Activated CD8-positive, alpha-beta memory T cell treated with anti-CD3 and anti-CD28 coated beads, Interleukin-2, amount 10 ng/mL, durations not matched to agents 7 days and 5 days (primary cell): ENCODE measurements around the gene MTHFD1L. TPM values are rescaled to one million over a fixed set of nuclear protein-coding genes. Genes with fewer than 3 reads are reported as not detected.

Experiments
- ATAC-seq: fragments of 150-1000 bp; cut with Tn5 transposase; one replicate; pipeline ENCODE4 v1.10.0; 2021; ENCODE audit warnings: moderate library complexity
- CTCF ChIA-PET: fragments of 350-600 bp; sonication (Branson Sonifier 250); formaldehyde crosslinking; loops from one replicate; lab custom pipeline; 2021; ENCODE audit warnings: antibody characterized with exemption; lab: Charles Lee
- DNase-seq: peaks from one replicate; pipeline ENCODE4 v3.0.0-alpha.2; 2020
- H3K27ac Mint-ChIP-seq: one replicate; pipeline ENCODE4 v1.8.0; 2021; ENCODE audit warnings: mild to moderate bottlenecking, mixed read lengths
- H3K27me3 Mint-ChIP-seq: one replicate; pipeline ENCODE4 v1.8.0; 2021; ENCODE audit warnings: mixed read lengths
- H3K36me3 Mint-ChIP-seq: one replicate; pipeline ENCODE4 v1.8.0; 2021; ENCODE audit warnings: mild to moderate bottlenecking, mixed read lengths
- H3K4me1 Mint-ChIP-seq: one replicate; pipeline ENCODE4 v1.8.0; 2021; ENCODE audit warnings: mixed read lengths
- H3K4me3 Mint-ChIP-seq: one replicate; pipeline ENCODE4 v1.8.0; 2021; ENCODE audit warnings: mild to moderate bottlenecking, moderate library complexity, mixed read lengths
- H3K9me3 Mint-ChIP-seq: one replicate; pipeline ENCODE4 v1.8.0; 2022; ENCODE audit warnings: low read depth, mixed read lengths
- total RNA-seq, 2 experiments: library from RNA; stranded (reverse); gene quantifications; one replicate each; pipeline ENCODE4 v1.2.3, GENCODE V29; 2021

MTHFD1L gene
- total RNA-seq, 2 experiments from 2014 or later: 54.1 to 82.8 TPM

DNA sequence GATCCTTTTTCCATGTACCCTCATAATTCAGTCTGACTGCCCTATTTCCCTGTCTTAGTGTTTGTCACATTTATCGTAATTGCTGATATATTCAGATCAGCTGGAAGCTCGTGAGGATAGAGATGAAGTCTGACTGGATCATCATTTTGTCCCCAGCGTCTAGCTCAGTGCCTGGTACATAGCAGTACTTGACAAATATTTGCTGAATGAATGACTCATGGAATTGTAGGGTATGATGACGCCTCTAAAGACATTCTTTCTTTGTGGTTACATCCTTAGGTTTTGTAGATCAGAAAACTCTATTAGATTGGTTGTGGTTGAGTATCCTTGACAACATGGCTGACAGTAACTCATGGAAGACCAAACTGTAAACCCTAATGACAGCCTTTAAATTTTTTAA is 68.9 kb downstream of the MTHFD1L start:
- CTCF ChIA-PET: no interaction called here
- Mint-ChIP-seq H3K4me3 (no peak overlapping the region), H3K9me3 (no peaks in the 10 kb centered on the region), H3K4me1 (no peaks in the 10 kb centered on the region), H3K27ac (no peak overlapping the region), H3K36me3 (peaks cover 25% of the 10 kb centered on the region), H3K27me3 (no peaks in the 10 kb centered on the region)
- ATAC-seq (no peak), DNase-seq (no peak)

DNA sequence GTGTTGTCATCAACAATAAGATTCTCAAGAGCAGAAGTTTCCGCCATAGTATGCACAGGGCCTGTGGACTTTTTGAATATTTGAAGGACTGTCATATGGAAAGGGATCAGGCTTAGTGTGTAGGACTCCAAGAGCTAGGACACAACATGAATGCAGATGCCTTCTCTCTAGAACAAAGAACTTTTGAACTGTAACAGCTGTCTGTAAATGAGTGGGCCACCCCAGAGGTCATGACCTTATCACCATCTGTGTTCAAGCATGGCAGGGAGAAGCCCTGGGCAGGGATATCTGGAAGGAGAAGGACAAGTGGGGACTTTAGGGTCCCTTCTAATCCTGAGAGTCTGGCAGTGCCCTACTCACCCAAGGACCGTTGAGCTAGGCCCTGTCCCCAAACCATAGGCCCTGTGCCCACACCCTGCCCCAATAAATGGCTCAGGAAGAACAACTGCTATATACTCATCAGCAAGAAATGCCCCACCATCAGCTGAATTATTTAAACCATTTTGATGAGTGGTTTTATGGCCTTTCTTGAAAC is 70.6 kb downstream of the MTHFD1L start:
- peaks cover 34% of the 10 kb centered on the region for H3K36me3 Mint-ChIP-seq
- H3K4me3 Mint-ChIP-seq: no peak overlapping the region
- DNase-seq (no peak), ATAC-seq (no peak)
- no peaks in the 10 kb centered on the region for H3K4me1 Mint-ChIP-seq
- H3K27ac Mint-ChIP-seq: no peak overlapping the region
- no peaks in the 10 kb centered on the region for H3K27me3 Mint-ChIP-seq
- CTCF ChIA-PET: no interaction called here
- H3K9me3 Mint-ChIP-seq: no peaks in the 10 kb centered on the region

DNA sequence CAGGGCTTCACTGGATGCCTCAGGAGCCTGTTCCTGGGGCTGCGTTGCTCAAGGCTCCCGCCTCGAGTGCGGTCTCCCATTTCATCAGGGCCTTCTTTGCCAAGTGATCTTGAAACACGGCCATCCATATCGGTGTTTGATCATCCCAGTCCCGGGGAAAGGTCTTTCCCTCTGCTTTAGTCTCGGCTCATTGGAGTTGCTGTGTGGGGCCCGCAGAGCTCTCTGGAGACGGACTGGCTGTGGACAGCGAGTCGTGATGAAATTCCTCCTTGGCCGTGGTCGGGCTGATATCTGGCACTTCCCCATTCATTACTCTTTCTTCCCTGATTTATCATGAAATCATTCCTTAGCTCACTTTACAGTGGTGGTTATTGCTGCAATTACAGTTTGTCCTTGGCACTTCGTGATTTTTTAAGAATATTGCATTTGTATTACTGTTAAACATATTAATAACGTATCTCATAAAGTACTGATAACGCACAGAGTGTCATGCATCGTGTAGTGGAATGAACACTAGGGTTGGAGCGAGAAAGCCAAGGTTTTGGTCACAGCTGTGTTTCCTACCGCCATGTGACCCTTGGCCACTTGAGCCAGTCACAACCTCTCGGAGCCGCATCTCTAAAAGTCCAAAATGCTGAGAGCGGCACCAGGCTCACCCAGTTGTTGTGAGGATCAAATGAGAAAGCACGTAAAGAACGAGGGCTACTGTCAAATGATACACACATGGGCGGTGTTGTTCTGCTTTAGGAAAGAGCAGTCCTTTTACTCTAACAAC is 71.8 kb downstream of the MTHFD1L start:
- no peaks in the 10 kb centered on the region for H3K9me3 Mint-ChIP-seq

DNA sequence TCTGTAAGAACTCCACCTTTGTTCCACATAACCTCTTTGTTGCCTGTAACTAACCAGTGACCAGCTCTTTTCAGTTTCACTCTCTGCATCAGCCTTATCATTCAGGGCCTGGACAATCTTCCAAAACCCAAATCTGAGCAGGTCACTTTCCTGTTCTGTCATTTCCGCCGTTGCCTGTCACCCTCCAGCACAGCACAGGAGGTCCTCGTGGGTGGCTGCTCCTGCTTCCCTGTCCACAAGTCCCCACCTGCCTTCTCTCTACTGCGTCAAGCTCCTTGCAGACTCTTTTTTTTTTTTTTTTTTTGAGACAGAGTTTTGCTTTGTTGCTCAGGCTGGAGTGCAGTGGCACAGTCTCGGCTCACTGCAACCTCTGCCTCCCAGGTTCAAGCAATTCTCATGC is 73.9 kb downstream of the MTHFD1L start:
- H3K4me1 Mint-ChIP-seq: no peaks in the 10 kb centered on the region
- ATAC-seq (no peak), DNase-seq (no peak)
- H3K9me3 Mint-ChIP-seq: no peaks in the 10 kb centered on the region
- CTCF ChIA-PET: no interaction called here
- H3K36me3 Mint-ChIP-seq: peaks cover 35% of the 10 kb centered on the region
- no peak overlapping the region for H3K27ac Mint-ChIP-seq
- H3K27me3 Mint-ChIP-seq: no peaks in the 10 kb centered on the region
- no peak overlapping the region for H3K4me3 Mint-ChIP-seq

More for the DNA sequence above, 71.8 kb downstream of the MTHFD1L start:
- ATAC-seq: no peak
- CTCF ChIA-PET: interaction anchor here (0.8 kb wide), 1 partner anchor 9 kb away, joined by 3 read pairs; no protein-coding TSS in a partner anchor
- Mint-ChIP-seq H3K27me3 (no peaks in the 10 kb centered on the region), H3K36me3 (peaks cover 35% of the 10 kb centered on the region), H3K27ac (no peak overlapping the region), H3K4me1 (no peaks in the 10 kb centered on the region), H3K4me3 (no peak overlapping the region)
- DNase-seq: no peak

DNA sequence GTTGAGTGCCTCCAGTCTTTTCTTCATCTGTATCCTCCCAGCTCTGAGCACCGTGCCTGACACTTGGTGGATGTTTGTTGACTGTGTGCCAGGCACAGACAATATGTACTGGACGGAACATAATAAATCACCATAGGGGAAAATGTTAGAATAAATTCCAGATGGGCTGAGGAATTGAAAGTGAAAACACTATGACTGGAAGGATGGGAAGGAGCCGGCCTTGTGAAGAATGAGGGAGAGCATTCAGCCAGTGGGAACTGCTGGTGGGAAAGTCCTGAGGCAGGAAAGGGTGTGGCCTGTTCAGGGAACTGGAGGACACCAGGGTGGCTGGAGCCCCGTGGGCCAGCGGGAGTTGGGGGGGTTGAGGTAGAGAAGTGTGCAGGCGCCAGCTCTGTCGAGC is 75.4 kb downstream of the MTHFD1L start:
- Mint-ChIP-seq H3K36me3 (peaks cover 39% of the 10 kb centered on the region), H3K27me3 (no peaks in the 10 kb centered on the region), H3K9me3 (no peaks in the 10 kb centered on the region), H3K4me1 (no peaks in the 10 kb centered on the region), H3K27ac (peak overlapping the region; percentile 26), H3K4me3 (no peak overlapping the region)
- CTCF ChIA-PET: no interaction called here
- no peak for DNase-seq
- no peak for ATAC-seq

DNA sequence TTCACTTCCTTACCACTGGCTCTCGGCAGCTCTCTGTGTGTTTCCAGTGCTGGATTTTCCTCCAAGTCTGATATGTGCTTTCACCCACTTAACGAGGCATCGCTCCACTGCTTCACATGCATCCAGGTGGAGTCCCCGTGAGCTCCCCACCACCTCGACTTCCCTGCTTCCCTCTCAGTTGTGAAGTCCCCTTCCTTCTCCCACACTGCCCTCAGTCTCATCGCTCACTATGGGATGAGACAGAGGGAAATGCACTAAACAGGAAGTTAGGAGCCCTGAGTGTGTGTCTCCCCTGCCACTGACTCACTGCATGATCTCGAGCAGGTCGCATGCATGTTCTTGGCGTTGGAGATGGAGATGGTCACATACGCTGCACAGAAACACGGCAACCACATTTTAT is 84.0 kb downstream of the MTHFD1L start:
- CTCF ChIA-PET: no interaction called here
- Mint-ChIP-seq H3K27ac (no peak overlapping the region), H3K36me3 (peaks cover 45% of the 10 kb centered on the region), H3K27me3 (no peaks in the 10 kb centered on the region), H3K4me3 (no peak overlapping the region), H3K9me3 (no peaks in the 10 kb centered on the region), H3K4me1 (no peaks in the 10 kb centered on the region)
- DNase-seq: no peak
- ATAC-seq: no peak

DNA sequence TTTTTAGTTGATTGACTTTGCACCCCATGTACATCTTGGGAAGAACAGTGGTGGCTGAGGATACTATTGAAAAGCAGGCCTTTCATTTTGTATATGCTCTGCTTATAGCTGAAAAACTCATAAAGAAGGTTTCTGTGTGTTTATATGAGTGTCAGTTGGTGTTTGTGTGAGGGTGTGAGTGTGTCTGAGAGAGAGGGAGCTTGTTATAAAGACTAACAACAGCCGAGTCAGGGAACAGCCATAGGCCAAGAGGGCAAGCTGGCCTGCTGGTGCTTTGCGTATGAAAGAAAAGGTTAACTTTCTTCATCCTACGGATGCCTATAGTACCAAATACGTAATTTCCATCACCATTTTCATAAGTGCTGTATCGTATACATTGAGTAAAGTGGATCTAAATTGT is 88.3 kb downstream of the MTHFD1L start:
- Mint-ChIP-seq H3K27me3 (no peaks in the 10 kb centered on the region), H3K36me3 (peaks cover 46% of the 10 kb centered on the region), H3K4me3 (no peak overlapping the region), H3K27ac (no peak overlapping the region), H3K4me1 (no peaks in the 10 kb centered on the region), H3K9me3 (no peaks in the 10 kb centered on the region)
- CTCF ChIA-PET: interaction anchor here (0.6 kb wide), 1 partner anchor 883 kb away, joined by 3 read pairs; no protein-coding TSS in a partner anchor
- DNase-seq (no peak), ATAC-seq (no peak)

DNA sequence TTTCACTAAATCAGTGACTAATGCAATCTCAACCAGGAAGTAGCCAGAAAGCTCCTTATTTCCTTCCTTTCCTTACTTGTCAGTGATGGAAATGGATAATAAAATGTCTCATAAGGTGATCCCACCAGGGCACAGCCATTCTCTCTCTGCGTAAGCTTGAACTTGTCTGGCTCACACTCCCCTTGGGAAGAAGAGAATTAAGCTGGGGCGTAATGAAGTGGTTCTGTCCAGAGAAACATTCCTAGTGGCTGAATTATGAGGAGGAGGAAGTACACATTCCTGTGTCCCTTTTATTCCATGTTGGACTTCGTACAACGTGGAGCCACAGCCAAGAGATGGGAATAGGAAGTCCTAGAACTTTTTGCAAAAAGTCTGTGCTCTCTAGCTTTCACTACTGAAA is 93.7 kb downstream of the MTHFD1L start:
- Mint-ChIP-seq H3K27me3 (no peaks in the 10 kb centered on the region), H3K9me3 (no peaks in the 10 kb centered on the region), H3K36me3 (peaks cover 26% of the 10 kb centered on the region), H3K27ac (no peak overlapping the region), H3K4me1 (no peaks in the 10 kb centered on the region), H3K4me3 (no peak overlapping the region)
- CTCF ChIA-PET: interaction anchor here (1.1 kb wide), 1 partner anchor 141 kb away, joined by 3 read pairs; no protein-coding TSS in a partner anchor
- DNase-seq (no peak), ATAC-seq (no peak)

DNA sequence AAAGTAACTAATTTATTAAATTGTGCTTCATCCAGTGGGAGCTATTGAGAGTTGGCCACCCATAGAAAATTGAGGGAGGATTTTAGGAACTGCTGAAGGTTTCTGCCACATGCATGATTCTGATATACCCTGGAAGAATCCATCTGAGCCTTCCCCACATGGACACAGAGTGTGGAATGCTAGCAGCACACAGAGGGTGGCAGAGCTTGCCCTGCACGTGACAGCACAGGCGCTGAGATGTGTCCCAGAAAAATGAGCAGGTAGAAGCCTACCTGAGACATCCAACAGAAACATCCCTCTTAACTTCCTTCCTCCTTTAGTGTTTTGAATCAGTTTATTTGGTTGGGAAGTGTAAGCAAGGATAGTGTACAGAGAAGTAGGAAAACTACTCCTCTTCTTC is 96.9 kb downstream of the MTHFD1L start:
- H3K27ac Mint-ChIP-seq: no peak overlapping the region
- H3K9me3 Mint-ChIP-seq: no peaks in the 10 kb centered on the region
- ATAC-seq (no peak), DNase-seq (no peak)
- CTCF ChIA-PET: no interaction called here
- H3K4me3 Mint-ChIP-seq: no peak overlapping the region
- H3K36me3 Mint-ChIP-seq: peaks cover 27% of the 10 kb centered on the region
- H3K27me3 Mint-ChIP-seq: no peaks in the 10 kb centered on the region
- H3K4me1 Mint-ChIP-seq: no peaks in the 10 kb centered on the region

DNA sequence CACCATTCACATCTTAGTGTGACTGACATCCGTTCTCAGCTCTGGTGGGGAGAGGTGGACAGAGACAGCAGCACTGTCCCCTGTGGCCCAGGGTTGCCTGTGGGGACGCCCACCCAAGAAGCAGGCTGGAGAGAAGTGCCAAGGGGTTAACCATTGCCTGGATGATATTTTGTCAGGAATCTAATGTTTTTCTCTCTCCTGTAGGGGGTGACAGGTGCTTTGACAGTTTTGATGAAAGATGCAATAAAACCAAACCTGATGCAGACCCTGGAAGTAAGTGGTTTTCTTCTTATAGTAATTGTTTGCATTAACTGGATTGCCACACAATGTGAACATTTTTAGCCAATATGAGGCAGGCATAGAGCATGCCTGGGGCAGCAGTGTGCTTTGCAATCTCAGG is 99.3 kb downstream of the MTHFD1L start:
- Mint-ChIP-seq H3K36me3 (peaks cover 32% of the 10 kb centered on the region), H3K9me3 (no peaks in the 10 kb centered on the region), H3K27ac (no peak overlapping the region), H3K4me1 (no peaks in the 10 kb centered on the region), H3K4me3 (no peak overlapping the region), H3K27me3 (no peaks in the 10 kb centered on the region)
- ATAC-seq: no peak
- no peak for DNase-seq
- CTCF ChIA-PET: interaction anchor here (1.0 kb wide), 1 partner anchor 371 kb away, joined by 3 read pairs; no protein-coding TSS in a partner anchor

DNA sequence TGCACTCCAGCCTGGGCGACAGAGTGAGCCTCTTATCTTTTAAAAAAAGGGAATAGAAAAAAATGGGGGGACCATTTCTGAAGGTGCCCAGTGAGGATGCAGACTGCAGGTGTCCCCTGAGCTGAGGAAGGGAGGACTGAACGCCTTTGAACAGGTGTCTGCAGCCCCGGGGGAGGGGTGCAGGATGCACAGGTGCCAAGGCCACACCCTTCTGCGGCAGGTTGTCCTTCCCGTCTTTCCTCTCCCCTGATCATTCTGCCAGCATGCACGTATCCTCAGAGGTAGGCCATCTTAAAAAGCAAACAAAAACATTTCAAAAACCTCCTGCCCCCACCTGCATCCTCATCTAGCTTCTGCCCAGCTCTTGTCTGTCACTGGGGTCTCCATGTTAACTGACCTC is 101.3 kb downstream of the MTHFD1L start:
- CTCF ChIA-PET: no interaction called here
- Mint-ChIP-seq H3K4me1 (no peaks in the 10 kb centered on the region), H3K27ac (no peak overlapping the region), H3K36me3 (peaks cover 33% of the 10 kb centered on the region), H3K27me3 (no peaks in the 10 kb centered on the region), H3K9me3 (no peaks in the 10 kb centered on the region), H3K4me3 (no peak overlapping the region)
- DNase-seq (no peak), ATAC-seq (no peak)

DNA sequence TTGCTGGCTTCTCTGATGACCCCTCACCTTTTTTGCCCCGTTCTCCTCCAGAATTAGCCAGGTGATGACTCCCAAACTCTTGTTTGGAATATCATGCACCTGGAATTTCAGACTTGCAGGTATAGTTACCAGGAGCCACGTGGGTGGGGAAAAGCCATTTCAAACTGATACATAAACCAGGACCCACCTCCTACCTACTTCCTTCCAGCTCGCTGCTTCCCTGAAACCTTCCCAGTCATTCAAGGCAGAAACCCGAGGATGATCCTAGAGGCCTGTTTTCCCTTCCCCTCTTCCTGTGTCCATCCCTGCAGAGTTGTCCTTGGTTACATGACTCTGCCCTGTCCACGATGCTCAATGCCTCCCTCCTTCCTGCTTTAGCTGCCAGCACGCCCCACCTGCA is 101.9 kb downstream of the MTHFD1L start:
- CTCF ChIA-PET: no interaction called here
- H3K9me3 Mint-ChIP-seq: no peaks in the 10 kb centered on the region
- no peak overlapping the region for H3K27ac Mint-ChIP-seq
- no peak overlapping the region for H3K4me3 Mint-ChIP-seq
- ATAC-seq (no peak), DNase-seq (no peak)
- peaks cover 36% of the 10 kb centered on the region for H3K36me3 Mint-ChIP-seq
- no peaks in the 10 kb centered on the region for H3K4me1 Mint-ChIP-seq
- H3K27me3 Mint-ChIP-seq: no peaks in the 10 kb centered on the region

DNA sequence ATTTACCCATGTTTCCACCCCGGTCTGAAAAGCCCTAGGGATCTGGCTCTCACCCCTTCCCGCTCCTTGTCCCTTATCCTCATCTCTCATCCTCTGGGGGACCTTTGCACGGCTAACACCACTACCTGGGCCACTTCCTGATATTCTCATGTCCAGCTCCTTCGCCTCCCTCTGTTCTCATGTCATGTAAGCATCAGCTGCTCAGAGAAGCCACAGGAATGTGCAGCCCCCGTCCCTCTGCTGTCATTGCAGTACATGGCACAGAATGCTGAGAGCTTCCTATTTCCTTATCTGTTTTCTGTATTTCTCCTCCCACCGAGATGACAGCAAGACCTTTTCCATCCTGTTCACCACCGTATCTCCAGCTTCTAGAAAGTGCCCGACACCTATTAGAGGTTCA is 102.4 kb downstream of the MTHFD1L start:
- H3K9me3 Mint-ChIP-seq: no peaks in the 10 kb centered on the region
- peaks cover 41% of the 10 kb centered on the region for H3K36me3 Mint-ChIP-seq

DNA sequence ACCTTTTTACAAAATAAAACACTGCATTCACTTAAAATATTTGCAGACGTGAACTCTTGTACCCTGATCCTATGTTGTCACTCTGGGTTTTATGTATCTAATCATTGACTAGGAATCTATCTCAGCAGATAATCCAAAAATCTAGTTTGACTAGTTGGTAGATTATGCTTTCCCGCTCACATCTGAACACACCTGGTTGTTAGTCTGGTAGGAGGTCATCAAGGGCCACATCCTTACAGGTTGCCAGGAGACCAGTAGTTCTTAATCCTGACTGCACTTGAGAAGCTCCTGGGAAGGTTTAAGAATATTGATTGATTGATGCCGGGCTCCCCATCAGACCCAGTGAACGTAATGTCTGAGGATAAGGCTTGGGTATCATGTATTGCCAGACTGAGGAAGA is 104.4 kb downstream of the MTHFD1L start:
- Mint-ChIP-seq H3K4me3 (no peak overlapping the region), H3K27me3 (no peaks in the 10 kb centered on the region), H3K9me3 (no peaks in the 10 kb centered on the region), H3K36me3 (peaks cover 47% of the 10 kb centered on the region), H3K4me1 (no peaks in the 10 kb centered on the region), H3K27ac (no peak overlapping the region)
- ATAC-seq (no peak), DNase-seq (no peak)
- CTCF ChIA-PET: no interaction called here

More for the DNA sequence above, 102.4 kb downstream of the MTHFD1L start:
- H3K27ac Mint-ChIP-seq: no peak overlapping the region
- CTCF ChIA-PET: no interaction called here
- no peak for DNase-seq
- no peaks in the 10 kb centered on the region for H3K4me1 Mint-ChIP-seq
- no peak for ATAC-seq
- H3K4me3 Mint-ChIP-seq: no peak overlapping the region
- H3K27me3 Mint-ChIP-seq: no peaks in the 10 kb centered on the region
